ENCODE measurements around the gene METAP2. TPM values are rescaled to one million over a fixed set of nuclear protein-coding genes. Genes with fewer than 3 reads are reported as not detected.

METAP2 gene
- total and polyA plus RNA-seq, 2 experiments from 2014 or later: 111 to 159 TPM

GRCh38 chr12:95474660-95474958, 657 bp downstream of the METAP2 start (continued):
- no peak for TF ChIP-seq ZNF462 (CRISPR knock-in tag; IDR thresholded peaks at IDR 0.05)
- TF ChIP-seq ZNF114 (CRISPR knock-in tag; IDR thresholded peaks at IDR 0.05): no peak
- TF ChIP-seq REST (IDR thresholded peaks at IDR 0.05; ENCODE audit: unreplicated experiment): no peak
- TF ChIP-seq CREB1 (CRISPR knock-in tag; IDR thresholded peaks at IDR 0.05; ENCODE audit: low read depth): no peak

GRCh38 chr12:95480230-95480629, 6.3 kb downstream of the METAP2 start:
- Mint-ChIP-seq H3K36me3 (ENCODE audit: low read depth) (peaks cover 71% of the 10 kb centered on the region), H3K4me1 (peaks cover 11% of the 10 kb centered on the region), H3K27me3 (ENCODE audit: insufficient read depth, low read depth, poor library complexity) (no peaks in the 10 kb centered on the region), H3K27ac (no peak overlapping the region), H3K9me3 (no peaks in the 10 kb centered on the region), H3K4me3 (no peak overlapping the region)
- DNase-seq (ENCODE audit: low spot score) (no peak), ATAC-seq (no peak)
- Histone ChIP-seq H3K36me3 (ENCODE audit: insufficient read depth) (peaks cover 38% of the 10 kb centered on the region), H3K4me2 (no peak overlapping the region), H3K79me2 (replicated peaks; ENCODE audit: insufficient read depth) (peaks cover 100% of the 10 kb centered on the region), H4K20me1 (replicated peaks; ENCODE audit: insufficient read depth) (peaks cover 50% of the 10 kb centered on the region), H3K27ac (ENCODE audit: low read depth) (no peak overlapping the region), H3K9me2 (ENCODE audit: insufficient read depth) (no peaks in the 10 kb centered on the region), H3K4me1 (ENCODE audit: insufficient read depth) (peaks cover 3% of the 10 kb centered on the region; the same call in 1 of the 2 replicates), H3K27me3 (ENCODE audit: insufficient read depth) (no peaks in the 10 kb centered on the region), H2AFZ (no peak overlapping the region), H3F3A (replicated peaks; ENCODE audit: low read depth) (no peaks in the 10 kb centered on the region), H3K4me3 (no peak overlapping the region)
- TF ChIP-seq ETS1 (IDR thresholded peaks at IDR 0.05): no peak
- no peak for TF ChIP-seq EZH2 (IDR thresholded peaks at IDR 0.05; ENCODE audit: low read depth, unreplicated experiment)
- TF ChIP-seq POLR2AphosphoS5 (IDR thresholded peaks at IDR 0.05; ENCODE audit: low read depth): no peak
- no peak for TF ChIP-seq REST (IDR thresholded peaks at IDR 0.05; ENCODE audit: unreplicated experiment)
- no peak for TF ChIP-seq EZH2phosphoT487 (IDR thresholded peaks at IDR 0.05; ENCODE audit: unreplicated experiment)

Data from GM23338 (cell line).